Stomach (tissue), 9 donors: Measurements from ENCODE around the gene TROAP. TPM values are rescaled to one million over a fixed set of nuclear protein-coding genes. Genes with fewer than 3 reads are reported as not detected.
"Not testable (repeated sequence)": the region's sequence is repeated elsewhere in the genome, so short reads cannot be mapped to it uniquely, and the experiment has no call there.

Source experiments
- DNase-seq, 2 donors: peaks; one replicate each; pipeline versions ENCODE4 v3.0.0 to v3.0.0-alpha.2; 2013 to 2019
- H3K27ac ChIP-seq, 5 donors: fragments of 200-600 bp in 4 of 5; sonication (generic) in 4 of 5; one replicate each; pipeline ENCODE4 v1.5.1; 2013 to 2019; ENCODE audit warnings: mild to moderate bottlenecking in 1 of 5, moderate library complexity in 1 of 5
- H3K27me3 ChIP-seq, 3 donors: fragments of 200-600 bp; sonication (generic); one replicate each; pipeline ENCODE4 v1.5.1; 2017 to 2019; ENCODE audit warnings: mixed run types in 1 of 3
- H3K36me3 ChIP-seq, 4 donors: fragments of 200-600 bp; sonication (generic); 1 replicate in 3 of 4; 2 replicates in 1 of 4; pipeline ENCODE4 v1.5.1; 2016 to 2019
- H3K4me1 ChIP-seq, 4 donors: fragments of 200-600 bp; sonication (generic); one replicate each; pipeline ENCODE4 v1.5.1; 2016 to 2019
- H3K4me3 ChIP-seq, 4 donors: fragments of 200-600 bp; sonication (generic) in 3 of 4; one replicate each; pipeline ENCODE4 v1.5.1; 2016 to 2019; ENCODE audit warnings: mild to moderate bottlenecking in 1 of 4
- H3K9me3 ChIP-seq, 4 donors: fragments of 200-600 bp; sonication (generic); one replicate each; pipeline ENCODE4 v1.5.1; 2016 to 2019
- EP300 ChIP-seq: sonication (generic); formaldehyde crosslinking; IDR thresholded peaks from one replicate; pipeline ENCODE4 v1.6.1; 2017; ENCODE audit warnings: antibody characterized with exemption
- POLR2A ChIP-seq, 4 donors: fragments of 450-650 bp; IDR thresholded peaks; one replicate each; pipeline ENCODE4 v1.6.1; 2016; ENCODE audit warnings: antibody characterized with exemption in 4 of 4, control low read depth in 2 of 4, mild to moderate bottlenecking in 1 of 4, moderate library complexity in 1 of 4
- POLR2AphosphoS5 ChIP-seq, 3 donors: sonication (generic); formaldehyde crosslinking; IDR thresholded peaks; one replicate each; pipeline ENCODE4 v1.6.1; 2016; ENCODE audit warnings: antibody characterized with exemption in 3 of 3
- whole genome bisulfite sequencing, 5 donors: extraction: QIAGEN DNeasy Blood & Tissue Kit in 3 of 5; methylation state at CpG; one replicate each; pipeline versions ENCODE4 v1.1.5 to v1.1.7; 2013 to 2018; 5-methylcytosine and 5-hydroxymethylcytosine counted together
- intact Hi-C: fragments of 100-400 bp; cut with DNase I; formaldehyde crosslinking; loops from one replicate; pipeline ENCODE4 v1.15.1; 2023; ENCODE audit warnings: low total_unique reads
- polyA plus RNA-seq, 3 donors: library from polyadenylated mRNA; stranded (reverse); fragments of 200-250 nt; gene quantifications; one replicate each; pipeline ENCODE4 v1.2.3, GENCODE V29; 2013
- total RNA-seq, 5 donors: library from RNA; depleted of rRNA; stranded (reverse); fragments of >200 nt; gene quantifications; one replicate each; pipeline versions ENCODE4 v1.1.0 to v1.2.3, GENCODE V29; 2014 to 2016
- TF ChIP-seq, protein P1 (sequence below), 7 experiments: fragments of 450-650 bp in 4 of 7; fragments of 200-600 bp in 3 of 7; sonication (generic) in 3 of 7; IDR thresholded peaks; one replicate each; pipeline ENCODE4 v1.5.1; 2016 to 2019; ENCODE audit warnings: antibody characterized with exemption in 7 of 7, control low read depth in 2 of 7, mild to moderate bottlenecking in 1 of 7
- donor health status: healthy with polysubstance abuse.
- donor health status: Bipolar disorder and iron deficiency.
- donor health status: healthy.

The TROAP gene
- total and polyA plus RNA-seq, 8 donors = 1.4 to 54.2 (median 8.7) TPM

DNA sequence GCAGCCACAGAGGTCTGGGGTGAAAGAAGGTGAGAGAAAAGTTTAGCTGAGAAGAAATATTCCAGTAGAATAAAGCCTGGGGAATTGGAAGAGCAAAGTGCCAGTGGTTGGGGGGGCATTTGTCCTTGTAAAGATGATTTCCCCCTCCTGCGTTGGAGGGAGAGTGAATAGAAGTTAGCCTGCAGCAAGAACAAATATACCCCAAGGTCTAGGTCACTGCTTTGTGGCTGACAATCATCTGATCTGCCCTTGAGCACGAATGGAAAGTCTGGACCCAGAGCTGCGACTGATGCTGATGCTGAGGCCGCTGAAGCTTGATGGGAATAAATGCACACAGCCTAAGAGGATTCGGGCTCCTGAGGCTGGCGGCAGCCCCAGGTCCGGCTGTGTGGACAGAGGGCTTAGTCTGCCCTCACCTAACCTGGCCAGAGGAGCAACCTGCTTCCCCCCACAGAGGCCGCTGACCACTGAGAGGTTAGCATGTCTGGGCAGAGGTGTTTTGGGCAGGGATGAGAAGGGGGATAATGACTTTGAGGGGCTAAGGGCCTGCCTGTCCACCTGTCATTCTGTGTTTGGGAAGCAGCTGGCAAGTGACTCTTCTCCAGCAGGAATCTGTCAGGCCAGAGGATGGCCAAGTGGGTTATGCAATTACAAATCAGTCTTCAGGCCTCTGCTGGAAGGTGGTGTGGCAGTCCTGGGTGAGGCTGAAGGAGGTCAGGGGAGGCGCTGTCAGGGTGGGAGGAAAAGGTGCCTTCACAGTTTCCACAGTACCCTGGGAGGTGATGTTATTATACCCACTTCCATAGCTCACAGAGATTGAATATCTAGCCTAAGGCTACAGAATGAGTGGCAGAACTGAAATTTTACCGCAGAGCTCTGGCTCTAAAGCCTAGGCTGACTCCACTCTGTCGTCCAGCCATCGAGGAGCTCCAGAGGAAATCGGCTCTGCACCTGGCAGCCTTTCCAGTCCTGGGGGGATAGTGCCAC, 46.5 kb upstream of the TROAP start:
- WGBS, 5 donors = 63 to 74% (median 72%) methylated on average over 12 to 13 of the region's 13 CpGs
- no peak for DNase-seq
- intact Hi-C loops = no loop called here
- Histone ChIP-seq H3K4me1 (peaks cover 0 to 4% (median 0%) of the 10 kb centered on the region in 4 donors), H3K27me3 (no peaks in the 10 kb centered on the region), H3K27ac (no peak overlapping the region), H3K36me3 (peaks cover 17 to 26% (median 24%) of the 10 kb centered on the region in 4 donors), H3K9me3 (no peaks in the 10 kb centered on the region), H3K4me3 (no peak overlapping the region)
- no peak for TF ChIP-seq POLR2AphosphoS5 (IDR thresholded peaks at IDR 0.05)
- TF ChIP-seq, protein P1, sequence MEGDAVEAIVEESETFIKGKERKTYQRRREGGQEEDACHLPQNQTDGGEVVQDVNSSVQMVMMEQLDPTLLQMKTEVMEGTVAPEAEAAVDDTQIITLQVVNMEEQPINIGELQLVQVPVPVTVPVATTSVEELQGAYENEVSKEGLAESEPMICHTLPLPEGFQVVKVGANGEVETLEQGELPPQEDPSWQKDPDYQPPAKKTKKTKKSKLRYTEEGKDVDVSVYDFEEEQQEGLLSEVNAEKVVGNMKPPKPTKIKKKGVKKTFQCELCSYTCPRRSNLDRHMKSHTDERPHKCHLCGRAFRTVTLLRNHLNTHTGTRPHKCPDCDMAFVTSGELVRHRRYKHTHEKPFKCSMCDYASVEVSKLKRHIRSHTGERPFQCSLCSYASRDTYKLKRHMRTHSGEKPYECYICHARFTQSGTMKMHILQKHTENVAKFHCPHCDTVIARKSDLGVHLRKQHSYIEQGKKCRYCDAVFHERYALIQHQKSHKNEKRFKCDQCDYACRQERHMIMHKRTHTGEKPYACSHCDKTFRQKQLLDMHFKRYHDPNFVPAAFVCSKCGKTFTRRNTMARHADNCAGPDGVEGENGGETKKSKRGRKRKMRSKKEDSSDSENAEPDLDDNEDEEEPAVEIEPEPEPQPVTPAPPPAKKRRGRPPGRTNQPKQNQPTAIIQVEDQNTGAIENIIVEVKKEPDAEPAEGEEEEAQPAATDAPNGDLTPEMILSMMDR (IDR thresholded peaks at IDR 0.05) = no peak
- no peak for TF ChIP-seq EP300
- no peak for TF ChIP-seq POLR2A (IDR thresholded peaks at IDR 0.05)

GRCh38 chr12:49277466-49277865, 45.6 kb upstream of the TROAP start:
- H3K36me3 ChIP-seq = peaks cover 13 to 17% (median 16%) of the 10 kb centered on the region in 4 donors
- no peaks in the 10 kb centered on the region for H3K9me3 ChIP-seq
- no peak for TF ChIP-seq POLR2AphosphoS5 (IDR thresholded peaks at IDR 0.05)
- TF ChIP-seq, protein P1 (IDR thresholded peaks at IDR 0.05) = no peak
- no peak for TF ChIP-seq POLR2A (IDR thresholded peaks at IDR 0.05)
- no peak for TF ChIP-seq EP300
- WGBS, 5 donors = 86 to 96% (median 92%) methylated on average over 6 to 7 of the region's 7 CpGs
- peaks cover 0 to 4% (median 0%) of the 10 kb centered on the region in 3 donors for H3K27me3 ChIP-seq
- no peak overlapping the region for H3K4me3 ChIP-seq
- peaks cover 0 to 4% (median 0%) of the 10 kb centered on the region in 4 donors for H3K4me1 ChIP-seq
- DNase-seq = no peak
- no peak overlapping the region for H3K27ac ChIP-seq
- intact Hi-C loops = no loop called here

DNA sequence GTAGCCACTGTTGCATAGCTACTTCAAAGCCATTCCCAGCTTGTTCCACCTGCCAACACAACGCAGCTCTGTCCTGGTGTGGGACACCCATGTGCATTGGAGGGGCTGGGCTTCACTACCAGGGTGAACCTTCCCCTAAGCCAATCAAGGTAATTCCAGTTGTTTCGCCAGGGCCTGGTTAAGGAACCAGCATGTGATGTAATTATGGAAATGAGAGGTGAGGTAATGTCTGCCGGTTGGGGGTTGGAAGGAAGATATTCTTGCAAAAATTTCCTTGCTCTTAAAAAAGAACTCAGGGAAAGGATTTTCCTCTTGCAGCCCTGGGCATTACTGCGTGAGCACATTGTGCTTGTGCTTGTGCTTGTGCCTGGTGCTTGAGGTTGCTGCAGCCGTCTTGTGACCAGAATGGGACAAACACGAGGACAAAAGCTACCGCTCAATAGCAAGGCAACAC, 43.3 kb upstream of the TROAP start:
- no peaks in the 10 kb centered on the region for H3K9me3 ChIP-seq
- no peak overlapping the region for H3K27ac ChIP-seq
- no peak for TF ChIP-seq POLR2AphosphoS5 (IDR thresholded peaks at IDR 0.05)
- no peak for TF ChIP-seq POLR2A (IDR thresholded peaks at IDR 0.05)
- no peak for TF ChIP-seq EP300
- TF ChIP-seq, protein P1 (IDR thresholded peaks at IDR 0.05) = no peak
- H3K4me1 ChIP-seq = peaks cover 0 to 4% (median 0%) of the 10 kb centered on the region in 4 donors
- H3K27me3 ChIP-seq = peaks cover 0 to 15% (median 3%) of the 10 kb centered on the region in 3 donors
- H3K4me3 ChIP-seq = no peak overlapping the region
- H3K36me3 ChIP-seq = no peaks in the 10 kb centered on the region
- intact Hi-C loops = no loop called here
- peak in 1 of 2 donors; percentile 48 for DNase-seq
- 44 to 63% (median 49%) methylated on average over 7 of the region's 7 CpGs for WGBS, 5 donors

DNA sequence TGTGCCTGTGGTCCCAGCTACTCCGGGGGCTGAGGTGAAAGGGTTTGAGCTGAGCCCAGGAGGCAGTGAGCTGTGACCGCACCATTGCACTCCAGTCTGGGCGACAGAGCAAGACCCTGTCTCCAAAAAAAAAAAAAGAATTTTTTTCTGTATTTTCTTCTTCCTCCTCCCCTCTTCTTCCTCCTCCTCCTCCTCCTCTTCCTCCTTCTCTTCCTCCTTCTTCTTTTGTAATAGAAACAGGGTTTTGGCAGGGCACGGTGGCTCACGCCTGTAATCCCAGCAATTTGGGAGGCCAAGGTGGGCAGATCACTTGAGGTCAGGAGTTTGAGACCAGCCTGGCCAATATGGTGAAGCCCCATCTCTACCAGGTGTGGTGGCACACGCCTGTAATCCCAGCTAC, 42.5 kb upstream of the TROAP start:
- H3K27me3 ChIP-seq = peaks cover 0 to 20% (median 3%) of the 10 kb centered on the region in 3 donors

More for the DNA sequence above, 42.5 kb upstream of the TROAP start:
- H3K4me1 ChIP-seq, H3K27ac ChIP-seq, DNase-seq, H3K4me3 ChIP-seq, H3K9me3 ChIP-seq, intact Hi-C loops, H3K36me3 ChIP-seq: not testable (repeated sequence)
- 83 to 97% (median 93%) methylated on average over 6 of the region's 6 CpGs for WGBS, 5 donors
